Hepatocyte (in vitro differentiated cells): ENCODE results near the gene EEFSEC.

Experiments
- EZH2 ChIP-seq: fragments of 200-600 bp; sonication (generic); IDR thresholded peaks from 2 replicates; pipeline ENCODE4 v1.6.1; 2016; ENCODE audit warnings: antibody characterized with exemption, mild to moderate bottlenecking, borderline replicate concordance
- EZH2phosphoT487 ChIP-seq: fragments of 200-600 bp; sonication (generic); IDR thresholded peaks from one replicate; pipeline ENCODE4 v1.6.1; 2018; ENCODE audit warnings: antibody characterized with exemption, mild to moderate bottlenecking, low read depth, moderate library complexity; ENCODE audit not compliant: unreplicated experiment, severe bottlenecking
- TF ChIP-seq, protein P1 (sequence below): fragments of 200-600 bp; sonication (generic); IDR thresholded peaks from 2 replicates; pipeline ENCODE4 v1.5.1; 2016; ENCODE audit warnings: antibody characterized with exemption, mild to moderate bottlenecking; ENCODE audit not compliant: poor library complexity

DNA sequence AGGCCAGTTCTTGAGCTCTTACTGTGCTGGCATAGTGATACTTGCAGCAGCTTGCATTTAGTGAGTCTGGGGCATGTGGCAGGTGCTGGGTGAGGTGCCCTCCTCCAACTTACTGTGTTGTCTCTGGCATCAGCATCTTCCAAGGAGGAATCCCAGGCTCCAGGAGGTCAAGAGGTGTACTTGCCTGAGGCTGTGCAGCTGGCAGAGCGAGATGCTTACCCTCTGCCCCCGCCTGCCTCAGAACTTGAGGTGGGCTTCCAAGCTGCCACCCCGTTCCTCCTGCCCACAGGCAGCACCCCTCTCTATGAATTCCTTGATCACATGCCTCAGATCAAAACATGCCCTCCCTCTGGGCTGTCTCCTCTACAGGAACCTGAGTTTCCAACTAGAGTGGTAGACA is 86.0 kb downstream of the EEFSEC start:
- TF ChIP-seq, protein P1, sequence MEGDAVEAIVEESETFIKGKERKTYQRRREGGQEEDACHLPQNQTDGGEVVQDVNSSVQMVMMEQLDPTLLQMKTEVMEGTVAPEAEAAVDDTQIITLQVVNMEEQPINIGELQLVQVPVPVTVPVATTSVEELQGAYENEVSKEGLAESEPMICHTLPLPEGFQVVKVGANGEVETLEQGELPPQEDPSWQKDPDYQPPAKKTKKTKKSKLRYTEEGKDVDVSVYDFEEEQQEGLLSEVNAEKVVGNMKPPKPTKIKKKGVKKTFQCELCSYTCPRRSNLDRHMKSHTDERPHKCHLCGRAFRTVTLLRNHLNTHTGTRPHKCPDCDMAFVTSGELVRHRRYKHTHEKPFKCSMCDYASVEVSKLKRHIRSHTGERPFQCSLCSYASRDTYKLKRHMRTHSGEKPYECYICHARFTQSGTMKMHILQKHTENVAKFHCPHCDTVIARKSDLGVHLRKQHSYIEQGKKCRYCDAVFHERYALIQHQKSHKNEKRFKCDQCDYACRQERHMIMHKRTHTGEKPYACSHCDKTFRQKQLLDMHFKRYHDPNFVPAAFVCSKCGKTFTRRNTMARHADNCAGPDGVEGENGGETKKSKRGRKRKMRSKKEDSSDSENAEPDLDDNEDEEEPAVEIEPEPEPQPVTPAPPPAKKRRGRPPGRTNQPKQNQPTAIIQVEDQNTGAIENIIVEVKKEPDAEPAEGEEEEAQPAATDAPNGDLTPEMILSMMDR = no peak
- TF ChIP-seq EZH2 (no peak), EZH2phosphoT487 (no peak)
